Osteoblast (primary cell): ENCODE results near the gene TCF4. TPM values are rescaled to one million over a fixed set of nuclear protein-coding genes. Genes with fewer than 3 reads are reported as not detected.

Source experiments
- DNase-seq: peaks from one replicate; pipeline ENCODE4 v3.0.0; 2011; ENCODE audit warnings: low spot score, mixed read lengths; ENCODE audit not compliant: insufficient read length; ENCODE audit errors: missing footprints
- H2AFZ ChIP-seq: 2 replicates; pipeline ENCODE4 v1.6.0; 2011; ENCODE audit warnings: mild to moderate bottlenecking, low read length
- H3K27ac ChIP-seq: 2 replicates; pipeline ENCODE4 v1.5.1; 2011; ENCODE audit warnings: mild to moderate bottlenecking, low read depth, low read length, moderate library complexity
- H3K27me3 ChIP-seq: 2 replicates; pipeline ENCODE4 v1.6.0; 2012; ENCODE audit warnings: mild to moderate bottlenecking, control low read depth, inconsistent platforms, low read length, moderate library complexity; ENCODE audit not compliant: insufficient read depth
- H3K36me3 ChIP-seq: 2 replicates; pipeline ENCODE4 v1.5.1; 2011; ENCODE audit warnings: mild to moderate bottlenecking, low read length, control low read depth, moderate library complexity; ENCODE audit not compliant: insufficient read depth
- H3K4me1 ChIP-seq: 2 replicates; pipeline ENCODE4 v1.5.1; 2011; ENCODE audit warnings: mild to moderate bottlenecking, low read length, control low read depth, moderate library complexity; ENCODE audit not compliant: insufficient read depth
- H3K4me2 ChIP-seq: 2 replicates; pipeline ENCODE4 v1.6.0; 2011; ENCODE audit warnings: mild to moderate bottlenecking, low read length; ENCODE audit not compliant: insufficient read depth
- H3K4me3 ChIP-seq: fragments of 200-600 bp; sonication (generic); 3 replicates; pipeline ENCODE4 v1.5.1; 2012; ENCODE audit warnings: mild to moderate bottlenecking, low read length, inconsistent platforms; ENCODE audit not compliant: insufficient read depth
- H3K79me2 ChIP-seq: 2 replicates; pipeline ENCODE4 v1.6.0; 2012; ENCODE audit warnings: mild to moderate bottlenecking, low read length, control low read depth, inconsistent platforms; ENCODE audit not compliant: insufficient read depth
- H3K9me3 ChIP-seq: 2 replicates; pipeline ENCODE4 v1.5.1; 2011; ENCODE audit warnings: low read depth, low read length, control low read depth
- H4K20me1 ChIP-seq: 2 replicates; pipeline ENCODE4 v1.6.0; 2012; ENCODE audit warnings: mild to moderate bottlenecking, low read length, control low read depth; ENCODE audit not compliant: insufficient read depth
- CTCF ChIP-seq: IDR thresholded peaks from 2 replicates; pipeline ENCODE4 v1.5.1; 2011; ENCODE audit warnings: mild to moderate bottlenecking, low read depth, low read length, moderate library complexity; ENCODE audit errors: extremely low read depth
- total RNA-seq: library from RNA; depleted of rRNA; stranded (reverse); fragments of >200 nt; gene quantifications from 2 replicates; pipeline ENCODE4 v1.2.3, GENCODE V29; 2012

TCF4 gene
- total RNA-seq, 1 donor = 87.2 TPM

DNA sequence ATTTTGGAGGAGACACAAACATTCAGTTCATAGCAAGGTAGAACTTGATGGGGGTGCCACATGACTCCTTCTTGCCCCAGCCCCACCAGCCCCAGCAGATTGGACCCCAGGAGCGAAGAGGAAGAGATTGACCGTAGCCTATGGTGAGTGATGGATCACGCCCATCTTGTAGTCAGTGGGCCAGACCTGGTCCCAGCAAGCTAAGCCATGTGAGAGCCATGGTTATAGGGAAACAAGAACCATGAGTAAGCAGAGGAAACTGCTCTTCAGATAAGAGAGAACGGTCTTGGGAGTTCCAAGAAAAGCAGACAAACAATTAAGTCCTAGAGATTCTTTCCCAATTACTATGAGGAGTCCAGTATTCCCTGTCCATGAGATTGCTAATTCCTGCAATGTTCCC is 4.6 kb upstream of the TCF4 start:
- TF ChIP-seq CTCF = no peak
- Histone ChIP-seq H3K4me1 (peaks cover 13% of the 10 kb centered on the region), H2AFZ (peak overlapping the region; percentile 3), H3K9me3 (no peaks in the 10 kb centered on the region), H3K4me3 (no peak overlapping the region), H3K27me3 (no peaks in the 10 kb centered on the region), H3K36me3 (no peaks in the 10 kb centered on the region), H4K20me1 (no peaks in the 10 kb centered on the region), H3K4me2 (no peak overlapping the region), H3K79me2 (no peaks in the 10 kb centered on the region), H3K27ac (peak overlapping the region; percentile 34)
- DNase-seq = peak; percentile 76

GRCh38 chr18:55592106-55592505 is 4.1 kb upstream of the TCF4 start:
- Histone ChIP-seq H4K20me1 (no peaks in the 10 kb centered on the region), H3K27ac (peak overlapping the region; percentile 34), H3K4me1 (peaks cover 13% of the 10 kb centered on the region), H3K4me3 (no peak overlapping the region), H3K9me3 (no peaks in the 10 kb centered on the region), H3K27me3 (no peaks in the 10 kb centered on the region), H3K36me3 (no peaks in the 10 kb centered on the region), H3K79me2 (no peaks in the 10 kb centered on the region), H3K4me2 (no peak overlapping the region), H2AFZ (peak overlapping the region; percentile 3)
- no peak for TF ChIP-seq CTCF
- DNase-seq = no peak

GRCh38 chr18:55589625-55590291 is 1.8 kb upstream of the TCF4 start:
- Histone ChIP-seq H3K4me2 (peak overlapping the region; percentile 93), H2AFZ (peak overlapping the region; percentile 98), H3K36me3 (no peaks in the 10 kb centered on the region), H4K20me1 (no peaks in the 10 kb centered on the region), H3K79me2 (peaks cover 22% of the 10 kb centered on the region), H3K9me3 (no peaks in the 10 kb centered on the region), H3K4me1 (peaks cover 31% of the 10 kb centered on the region), H3K4me3 (peak overlapping the region; percentile 80), H3K27me3 (no peaks in the 10 kb centered on the region), H3K27ac (peak overlapping the region; percentile 87)
- DNase-seq = peak; percentile 97
- TF ChIP-seq CTCF = no peak

DNA sequence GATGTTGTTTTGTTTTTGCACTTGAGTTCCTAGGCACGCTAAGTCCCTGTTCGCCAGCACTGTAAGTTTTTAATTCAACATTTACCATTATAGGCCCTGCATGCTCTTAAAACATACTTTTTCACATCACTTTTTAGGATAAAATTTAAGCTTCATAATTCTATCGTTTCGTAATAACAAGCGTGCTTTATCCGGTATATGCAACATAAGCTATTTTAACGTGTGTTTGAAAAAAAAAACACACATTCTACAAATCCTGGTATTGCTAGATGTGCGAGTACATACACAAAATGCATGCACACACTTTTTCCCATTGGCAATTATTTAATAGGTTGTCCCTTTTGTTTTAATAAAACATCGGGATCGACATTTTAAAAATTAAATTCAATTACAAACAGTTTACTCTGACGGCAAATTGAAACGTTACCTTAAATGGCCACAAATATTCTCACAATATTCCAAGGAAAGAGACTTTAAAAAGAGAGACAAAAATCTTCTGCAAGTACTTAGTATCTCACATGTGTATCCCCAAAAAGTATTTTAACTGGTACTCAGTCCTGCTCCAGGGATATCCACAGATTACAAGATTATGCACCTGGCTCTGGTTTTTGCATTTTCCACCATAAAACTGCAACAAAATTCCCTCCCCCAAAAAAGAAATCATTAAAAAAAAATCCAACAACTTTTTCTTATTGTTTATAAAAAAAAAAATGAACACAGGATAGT is 1.0 kb upstream of the TCF4 start:
- peak overlapping the region; percentile 87 for H3K27ac ChIP-seq
- H3K36me3 ChIP-seq = peaks cover 6% of the 10 kb centered on the region
- peak; percentile 64 for DNase-seq
- no peak for TF ChIP-seq CTCF
- peak overlapping the region; percentile 93 for H3K4me2 ChIP-seq
- H2AFZ ChIP-seq = peak overlapping the region; percentile 85
- H3K4me1 ChIP-seq = peaks cover 31% of the 10 kb centered on the region
- H3K27me3 ChIP-seq = no peaks in the 10 kb centered on the region
- peaks cover 29% of the 10 kb centered on the region for H3K79me2 ChIP-seq
- no peaks in the 10 kb centered on the region for H3K9me3 ChIP-seq
- no peaks in the 10 kb centered on the region for H4K20me1 ChIP-seq
- H3K4me3 ChIP-seq = peak overlapping the region; percentile 80
